Left ventricle myocardium inferior (tissue), 1 donor: Measurements from ENCODE around the gene TIMM13. TPM values are rescaled to one million over a fixed set of nuclear protein-coding genes. Genes with fewer than 3 reads are reported as not detected.

Source experiments
- DNase-seq: peaks from one replicate; pipeline ENCODE4 v3.0.0-alpha.2; 2020
- H3K27ac ChIP-seq: fragments of 200-600 bp; replicated peaks from 2 replicates; pipeline ENCODE4 v1.8.0; 2021
- H3K27me3 ChIP-seq: fragments of 200-600 bp; 2 replicates; pipeline ENCODE4 v1.8.0; 2021; ENCODE audit warnings: low read depth
- H3K36me3 ChIP-seq: fragments of 200-600 bp; 2 replicates; pipeline ENCODE4 v1.8.0; 2021
- H3K4me1 ChIP-seq: fragments of 200-600 bp; 2 replicates; pipeline ENCODE4 v1.8.0; 2021
- H3K4me3 ChIP-seq: fragments of 200-600 bp; 2 replicates; pipeline ENCODE4 v1.8.0; 2021; ENCODE audit warnings: mild to moderate bottlenecking, moderate library complexity
- H3K9me3 ChIP-seq: fragments of 200-600 bp; replicated peaks from 2 replicates; pipeline ENCODE4 v1.8.0; 2021
- intact Hi-C: fragments of 100-400 bp; cut with micrococcal nuclease; formaldehyde crosslinking; loops from one replicate; pipeline ENCODE4 v1.11.0; 2022
- total RNA-seq: library from RNA; stranded (reverse); fragmentation: NEBNext Ultra II Directional; extraction: Animal tissue kit (Norgen Biotek cat#: 25700); gene quantifications from one replicate; pipeline ENCODE4 v1.2.1, GENCODE V29; 2021
- TF ChIP-seq, protein P1 (sequence below): fragments of 200-600 bp; IDR thresholded peaks from 2 replicates; pipeline ENCODE4 v1.8.0; 2021; ENCODE audit warnings: antibody characterized with exemption, mild to moderate bottlenecking, borderline replicate concordance
- donor health status: DM: no; HTN: yes; CAD: no; lungs with severe emphysema.

Gene TIMM13
- total RNA-seq, 1 donor from 2014 or later = 87.7 TPM

DNA sequence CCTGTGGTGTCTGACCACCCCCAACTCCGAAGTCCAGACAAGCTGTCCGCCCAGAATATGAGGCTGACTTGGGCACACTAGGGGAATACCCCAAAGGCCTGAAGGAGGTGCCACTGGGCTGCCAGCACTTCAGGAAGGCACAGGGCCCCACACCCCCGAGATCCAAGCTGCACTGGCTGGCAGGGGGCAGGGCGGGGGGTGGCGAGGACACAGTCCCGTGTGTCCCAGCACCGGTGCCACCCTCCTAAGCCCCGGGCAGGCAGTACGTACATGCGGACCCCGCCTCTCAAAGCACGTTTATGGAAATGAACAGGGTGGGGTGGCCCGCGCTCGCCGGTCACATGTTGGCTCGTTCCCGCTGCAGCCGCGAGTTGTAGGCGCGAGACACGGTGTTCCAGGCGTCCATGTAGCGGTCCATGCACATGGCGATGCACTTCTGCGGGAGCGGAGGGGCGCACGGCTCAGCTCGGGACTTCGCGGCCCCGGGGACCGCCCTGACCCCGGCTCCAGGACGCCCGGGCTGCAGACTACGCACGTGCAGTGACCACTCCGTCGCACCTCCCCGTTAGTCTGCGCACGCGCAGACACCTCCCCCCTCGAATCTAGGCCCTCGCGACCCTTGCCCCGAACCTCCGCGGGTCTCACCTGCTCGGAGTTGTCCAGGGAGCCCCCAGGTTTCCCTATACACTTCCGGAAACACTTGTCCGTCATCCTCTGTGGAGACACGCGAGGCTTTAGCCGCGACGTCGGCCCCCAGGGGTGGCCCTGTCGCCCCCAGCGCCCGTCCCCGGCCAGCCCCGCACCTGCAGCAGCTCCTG, 566 bp downstream of the TIMM13 start:
- Histone ChIP-seq H3K9me3 (no peaks in the 10 kb centered on the region), H3K27ac (peak overlapping the region; percentile 96), H3K4me1 (peaks cover 63% of the 10 kb centered on the region), H3K4me3 (peak overlapping the region; percentile 76), H3K36me3 (peaks cover 33% of the 10 kb centered on the region), H3K27me3 (no peaks in the 10 kb centered on the region)
- TF ChIP-seq, protein P1, sequence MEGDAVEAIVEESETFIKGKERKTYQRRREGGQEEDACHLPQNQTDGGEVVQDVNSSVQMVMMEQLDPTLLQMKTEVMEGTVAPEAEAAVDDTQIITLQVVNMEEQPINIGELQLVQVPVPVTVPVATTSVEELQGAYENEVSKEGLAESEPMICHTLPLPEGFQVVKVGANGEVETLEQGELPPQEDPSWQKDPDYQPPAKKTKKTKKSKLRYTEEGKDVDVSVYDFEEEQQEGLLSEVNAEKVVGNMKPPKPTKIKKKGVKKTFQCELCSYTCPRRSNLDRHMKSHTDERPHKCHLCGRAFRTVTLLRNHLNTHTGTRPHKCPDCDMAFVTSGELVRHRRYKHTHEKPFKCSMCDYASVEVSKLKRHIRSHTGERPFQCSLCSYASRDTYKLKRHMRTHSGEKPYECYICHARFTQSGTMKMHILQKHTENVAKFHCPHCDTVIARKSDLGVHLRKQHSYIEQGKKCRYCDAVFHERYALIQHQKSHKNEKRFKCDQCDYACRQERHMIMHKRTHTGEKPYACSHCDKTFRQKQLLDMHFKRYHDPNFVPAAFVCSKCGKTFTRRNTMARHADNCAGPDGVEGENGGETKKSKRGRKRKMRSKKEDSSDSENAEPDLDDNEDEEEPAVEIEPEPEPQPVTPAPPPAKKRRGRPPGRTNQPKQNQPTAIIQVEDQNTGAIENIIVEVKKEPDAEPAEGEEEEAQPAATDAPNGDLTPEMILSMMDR = no peak
- peak; percentile 35 for DNase-seq
- intact Hi-C loops = no loop called here

DNA sequence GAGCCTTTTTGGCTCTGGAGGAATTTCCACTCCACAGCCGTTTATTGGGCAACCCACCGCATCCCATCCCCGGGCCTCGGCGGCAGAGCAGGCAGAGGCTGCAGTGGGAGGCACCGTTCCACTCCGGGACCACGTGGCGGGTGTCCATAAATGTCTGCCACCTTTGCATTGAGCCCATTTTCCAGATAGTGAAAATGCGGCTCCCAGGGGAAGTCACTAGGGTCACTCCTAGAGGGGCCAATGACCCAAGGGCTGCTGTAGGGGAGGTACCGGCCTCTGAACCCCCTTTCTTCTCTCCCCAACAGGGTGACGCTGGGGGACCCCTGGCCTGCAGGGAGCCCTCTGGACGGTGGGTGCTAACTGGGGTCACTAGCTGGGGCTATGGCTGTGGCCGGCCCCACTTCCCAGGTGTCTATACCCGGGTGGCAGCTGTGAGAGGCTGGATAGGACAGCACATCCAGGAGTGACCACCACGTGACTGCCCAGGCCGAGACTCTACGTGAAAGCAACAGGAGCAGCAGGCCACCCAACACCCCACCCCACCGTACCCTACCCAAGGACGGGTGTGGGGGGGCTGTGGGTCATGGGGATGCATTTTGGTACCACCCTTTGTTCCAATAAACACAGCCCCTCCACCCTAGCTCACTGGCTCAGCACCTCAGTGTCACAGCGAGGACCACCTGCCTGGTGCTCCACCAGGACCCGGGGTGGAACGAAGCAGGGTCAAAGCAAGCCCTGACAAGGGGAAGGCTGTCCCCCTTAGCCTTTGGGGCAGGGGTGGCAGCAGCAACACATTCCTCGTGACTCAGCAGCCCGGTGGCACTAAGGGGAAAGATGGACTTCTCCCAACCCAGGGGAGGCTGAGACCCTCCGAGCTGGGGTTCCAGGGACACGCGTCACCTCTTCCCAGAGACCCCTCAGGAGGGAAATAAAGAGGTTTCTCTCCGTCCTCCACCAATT, 1.5 kb downstream of the TIMM13 start:
- no peak for DNase-seq
- intact Hi-C loops = no loop called here
- Histone ChIP-seq H3K27ac (no peak overlapping the region), H3K27me3 (no peaks in the 10 kb centered on the region), H3K36me3 (peaks cover 24% of the 10 kb centered on the region), H3K4me1 (peaks cover 65% of the 10 kb centered on the region), H3K9me3 (no peaks in the 10 kb centered on the region), H3K4me3 (peak overlapping the region; percentile 76)
- TF ChIP-seq, protein P1 = no peak

DNA sequence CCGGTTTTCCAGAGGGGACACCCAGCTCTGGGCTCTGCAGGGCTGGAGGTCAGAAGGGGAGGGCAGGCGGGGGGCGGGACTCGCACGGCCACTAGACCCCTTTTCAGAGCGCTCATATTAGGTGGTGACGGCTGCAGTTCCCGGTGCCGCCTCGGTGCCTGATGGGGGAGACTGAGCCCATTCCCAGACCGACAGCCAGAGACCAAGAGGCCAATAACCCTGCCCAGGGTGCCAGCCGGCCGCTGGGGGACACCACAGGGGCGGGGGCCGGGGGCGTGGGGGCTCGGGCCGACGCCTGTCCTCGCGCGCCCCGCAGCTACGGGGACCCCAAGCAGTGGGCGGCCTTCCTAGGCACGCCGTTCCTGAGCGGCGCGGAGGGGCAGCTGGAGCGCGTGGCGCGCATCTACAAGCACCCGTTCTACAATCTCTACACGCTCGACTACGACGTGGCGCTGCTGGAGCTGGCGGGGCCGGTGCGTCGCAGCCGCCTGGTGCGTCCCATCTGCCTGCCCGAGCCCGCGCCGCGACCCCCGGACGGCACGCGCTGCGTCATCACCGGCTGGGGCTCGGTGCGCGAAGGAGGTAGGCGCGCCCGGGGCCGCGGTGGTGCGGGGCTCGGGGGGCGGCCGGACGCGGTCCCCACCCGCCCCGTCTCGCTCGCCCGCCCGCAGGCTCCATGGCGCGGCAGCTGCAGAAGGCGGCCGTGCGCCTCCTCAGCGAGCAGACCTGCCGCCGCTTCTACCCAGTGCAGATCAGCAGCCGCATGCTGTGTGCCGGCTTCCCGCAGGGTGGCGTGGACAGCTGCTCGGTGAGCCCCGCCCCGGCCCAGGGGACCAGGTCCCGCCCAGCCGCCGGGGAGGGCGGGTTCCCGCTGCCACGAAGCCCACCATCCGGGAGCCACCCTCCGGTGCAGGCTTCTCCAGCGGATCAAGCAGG, 2.4 kb downstream of the TIMM13 start:
- H3K9me3 ChIP-seq = no peaks in the 10 kb centered on the region
- H3K36me3 ChIP-seq = peaks cover 15% of the 10 kb centered on the region
- intact Hi-C loops = no loop called here
- H3K4me3 ChIP-seq = peak overlapping the region; percentile 76
- DNase-seq = peak; percentile 43
- TF ChIP-seq, protein P1 = peak; percentile 37
- no peaks in the 10 kb centered on the region for H3K27me3 ChIP-seq
- H3K4me1 ChIP-seq = peaks cover 65% of the 10 kb centered on the region
- H3K27ac ChIP-seq = peak overlapping the region; percentile 8

DNA sequence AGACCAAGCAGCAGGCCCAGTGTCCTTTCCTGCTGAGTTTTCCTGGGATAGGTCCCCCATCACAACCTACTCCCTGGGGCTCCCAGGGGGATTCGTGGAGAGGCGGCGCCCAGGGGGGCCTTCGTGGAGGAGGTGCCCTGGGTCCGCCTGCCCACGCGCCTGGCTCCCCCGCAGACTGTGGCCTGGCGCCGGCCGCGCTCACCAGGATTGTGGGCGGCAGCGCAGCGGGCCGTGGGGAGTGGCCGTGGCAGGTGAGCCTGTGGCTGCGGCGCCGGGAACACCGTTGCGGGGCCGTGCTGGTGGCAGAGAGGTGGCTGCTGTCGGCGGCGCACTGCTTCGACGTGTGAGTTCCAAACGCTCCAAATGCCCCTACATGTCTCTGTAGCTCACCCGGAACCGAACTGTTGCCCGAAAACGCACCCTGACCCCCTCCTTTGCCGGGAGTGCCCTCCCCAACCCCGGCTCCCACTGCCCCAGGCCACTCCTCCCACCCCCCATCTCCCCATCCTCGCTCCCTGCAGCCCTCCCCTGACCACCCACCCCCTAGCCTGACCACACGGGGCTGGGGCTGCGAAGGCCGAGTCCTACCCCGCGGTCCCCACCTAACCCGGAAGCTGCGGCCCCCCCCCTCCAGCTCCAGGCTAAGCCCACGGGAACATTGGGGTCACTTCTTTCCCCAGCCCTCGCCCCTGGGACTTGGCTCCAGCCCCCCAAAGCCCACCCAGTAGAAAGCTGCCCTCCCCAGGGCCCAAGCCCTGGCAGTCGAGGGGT, 3.3 kb downstream of the TIMM13 start:
- no peak for DNase-seq
- intact Hi-C loops = no loop called here
- H3K27ac ChIP-seq = peak overlapping the region; percentile 63

More for the DNA sequence above, 3.3 kb downstream of the TIMM13 start:
- Histone ChIP-seq H3K9me3 (no peaks in the 10 kb centered on the region), H3K4me1 (peaks cover 64% of the 10 kb centered on the region), H3K36me3 (peaks cover 15% of the 10 kb centered on the region), H3K27me3 (no peaks in the 10 kb centered on the region), H3K4me3 (no peak overlapping the region)
- TF ChIP-seq, protein P1 = no peak
